AG09309 (cell line): Measurements from ENCODE around the gene SRP72.

Source experiments
- DNase-seq: peaks from one replicate; pipeline ENCODE4 v3.0.0-alpha.2; 2010; ENCODE audit warnings: low read depth
- H3K4me3 ChIP-seq: 2 replicates; pipeline ENCODE4 v1.5.1; 2011; ENCODE audit warnings: mild to moderate bottlenecking, low read depth, low read length, moderate library complexity; ENCODE audit not compliant: control insufficient read depth
- TF ChIP-seq, protein P1 (sequence below): IDR thresholded peaks from 2 replicates; pipeline ENCODE4 v1.5.1; 2011; ENCODE audit warnings: mild to moderate bottlenecking, low read depth, low read length, inconsistent platforms; ENCODE audit not compliant: insufficient read depth, control insufficient read depth; ENCODE audit errors: missing control alignments

SRP72 gene

DNA sequence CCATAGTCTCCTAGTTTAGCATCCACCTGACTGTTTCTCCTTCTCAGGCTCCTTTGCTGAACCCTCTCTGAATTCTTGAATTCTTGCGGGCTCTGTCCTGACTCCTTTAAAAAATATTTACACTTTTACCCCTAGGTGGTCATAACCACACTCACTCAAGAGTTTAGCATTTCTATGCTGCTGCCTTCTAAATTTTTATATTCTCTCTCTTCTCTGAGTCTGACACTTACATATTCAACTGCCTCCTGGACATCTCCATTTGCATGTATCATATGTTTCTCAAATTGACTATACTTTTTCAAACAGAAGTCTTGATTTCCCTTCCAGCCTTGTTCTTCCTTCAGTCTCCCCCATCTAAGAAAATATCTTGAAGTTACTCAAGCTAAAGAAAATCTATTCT lies 69.7 kb downstream of the SRP72 start:
- DNase-seq, result no peak
- no peak overlapping the region for H3K4me3 ChIP-seq
- TF ChIP-seq, protein P1, sequence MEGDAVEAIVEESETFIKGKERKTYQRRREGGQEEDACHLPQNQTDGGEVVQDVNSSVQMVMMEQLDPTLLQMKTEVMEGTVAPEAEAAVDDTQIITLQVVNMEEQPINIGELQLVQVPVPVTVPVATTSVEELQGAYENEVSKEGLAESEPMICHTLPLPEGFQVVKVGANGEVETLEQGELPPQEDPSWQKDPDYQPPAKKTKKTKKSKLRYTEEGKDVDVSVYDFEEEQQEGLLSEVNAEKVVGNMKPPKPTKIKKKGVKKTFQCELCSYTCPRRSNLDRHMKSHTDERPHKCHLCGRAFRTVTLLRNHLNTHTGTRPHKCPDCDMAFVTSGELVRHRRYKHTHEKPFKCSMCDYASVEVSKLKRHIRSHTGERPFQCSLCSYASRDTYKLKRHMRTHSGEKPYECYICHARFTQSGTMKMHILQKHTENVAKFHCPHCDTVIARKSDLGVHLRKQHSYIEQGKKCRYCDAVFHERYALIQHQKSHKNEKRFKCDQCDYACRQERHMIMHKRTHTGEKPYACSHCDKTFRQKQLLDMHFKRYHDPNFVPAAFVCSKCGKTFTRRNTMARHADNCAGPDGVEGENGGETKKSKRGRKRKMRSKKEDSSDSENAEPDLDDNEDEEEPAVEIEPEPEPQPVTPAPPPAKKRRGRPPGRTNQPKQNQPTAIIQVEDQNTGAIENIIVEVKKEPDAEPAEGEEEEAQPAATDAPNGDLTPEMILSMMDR, result no peak

DNA sequence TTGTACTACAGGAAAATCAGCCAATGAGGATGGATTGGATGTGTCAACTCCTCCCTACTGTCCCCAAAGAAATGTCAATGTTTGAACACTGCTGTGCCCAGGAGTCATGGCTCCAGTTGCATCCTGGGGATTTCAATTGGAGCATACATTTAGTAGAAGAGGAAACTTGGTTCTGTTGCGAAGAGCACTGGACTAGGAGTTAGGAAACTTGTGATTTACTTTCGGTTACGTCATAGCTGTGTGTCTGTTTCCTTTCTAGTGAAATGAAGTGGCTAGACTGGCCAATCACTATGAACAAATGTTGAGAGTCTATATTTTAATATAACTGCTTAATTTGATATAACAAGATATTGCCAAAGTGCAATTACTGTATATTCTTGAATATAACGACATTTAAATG lies 73.4 kb downstream of the SRP72 start:
- DNase-seq, result no peak
- no peak overlapping the region for H3K4me3 ChIP-seq
- TF ChIP-seq, protein P1, result no peak

DNA sequence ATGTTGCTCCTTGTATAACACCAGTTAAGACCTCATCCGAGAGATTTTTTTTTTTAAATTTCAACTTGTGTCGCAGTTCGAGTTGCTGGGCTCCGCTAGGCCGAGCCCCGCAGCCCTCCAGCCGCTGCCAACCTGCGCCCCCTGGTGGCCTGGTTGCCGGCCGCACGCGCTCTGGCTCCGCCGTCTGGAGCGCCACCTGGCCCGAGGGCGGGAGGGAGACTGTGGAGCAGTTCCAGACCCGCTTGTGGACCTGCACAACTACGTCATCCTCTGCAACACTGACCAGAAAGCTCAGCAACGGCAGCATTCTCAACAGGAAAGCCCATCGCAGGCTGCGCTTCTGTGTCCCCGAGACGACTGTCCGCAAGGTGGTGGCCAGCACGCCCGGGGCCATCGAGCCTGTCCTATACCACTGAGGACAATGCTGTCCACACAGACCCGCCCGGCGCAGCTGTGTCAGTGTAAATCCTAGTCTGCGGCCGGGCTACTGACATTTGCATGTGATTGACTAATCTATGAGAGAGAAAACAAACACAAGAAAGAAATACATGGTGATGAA lies 77.2 kb downstream of the SRP72 start:
- H3K4me3 ChIP-seq, result peak overlapping the region; percentile 29
- DNase-seq, result peak; percentile 13
- TF ChIP-seq, protein P1, result peak; percentile 86

DNA sequence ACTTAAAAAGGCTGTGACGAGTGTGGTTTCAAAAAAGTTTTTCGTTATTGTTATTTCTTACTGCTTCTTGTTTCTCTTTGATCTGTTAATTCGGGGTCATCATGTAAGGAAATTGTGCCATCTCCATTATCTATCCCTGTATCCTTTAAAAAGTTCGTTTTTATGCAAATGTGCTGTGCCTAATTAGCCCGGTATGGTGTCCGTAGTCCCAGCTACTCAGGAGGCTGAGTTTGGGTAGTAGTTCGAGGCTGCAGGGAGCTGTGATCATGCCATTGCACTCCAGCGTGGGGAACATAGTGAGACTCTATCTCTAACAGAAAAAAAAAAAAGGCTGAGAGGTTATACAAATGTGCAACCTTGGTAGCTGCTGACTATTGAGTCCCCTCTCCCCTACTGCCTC lies 83.2 kb downstream of the SRP72 start:
- TF ChIP-seq, protein P1, result no peak
- DNase-seq, result no peak
- H3K4me3 ChIP-seq, result no peak overlapping the region

DNA sequence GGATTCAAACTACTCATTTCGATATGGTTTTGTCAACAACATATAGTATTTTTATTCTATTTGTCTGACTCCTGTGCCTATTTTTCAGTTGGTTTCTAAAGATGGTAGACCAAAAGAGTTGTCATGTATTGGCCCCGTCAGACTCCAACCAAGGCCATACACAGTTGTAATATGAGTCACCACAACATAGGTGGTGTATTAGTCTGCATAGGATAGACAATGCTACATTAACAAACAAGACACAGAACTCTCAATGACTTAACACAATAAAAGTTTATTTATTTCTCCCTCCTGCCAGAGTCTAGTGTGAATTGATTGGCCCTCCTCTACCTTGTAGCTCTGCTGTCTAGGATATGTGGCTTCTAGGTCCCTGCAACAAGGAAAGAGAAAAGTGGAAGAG lies 84.1 kb downstream of the SRP72 start:
- DNase-seq, result no peak
- no peak overlapping the region for H3K4me3 ChIP-seq
- TF ChIP-seq, protein P1, result no peak

DNA sequence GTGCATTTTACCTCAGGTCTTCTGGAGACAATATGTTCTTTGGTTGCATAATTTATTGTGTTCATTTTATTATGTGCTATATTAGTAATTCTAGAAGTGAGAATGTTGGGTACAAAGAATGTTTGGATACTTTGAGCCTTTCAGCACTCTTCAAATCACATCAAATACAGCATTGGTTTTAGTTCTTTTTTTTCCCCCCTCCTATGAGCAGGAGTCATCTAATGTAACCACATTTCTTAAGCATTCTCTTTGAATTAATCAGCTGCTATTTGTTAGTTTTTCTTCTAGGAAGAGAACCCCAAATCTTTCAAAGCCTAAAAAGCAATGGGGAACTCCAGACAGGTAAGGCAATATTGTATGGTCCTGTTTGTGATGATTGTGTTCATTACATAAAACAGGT lies 84.9 kb downstream of the SRP72 start:
- no peak for DNase-seq
- H3K4me3 ChIP-seq, result no peak overlapping the region
- TF ChIP-seq, protein P1, result no peak
